Rectal smooth muscle tissue (tissue), 1 donor: Measurements from ENCODE around the gene TADA3.
A peak's percentile ranks its signal among the peaks of the same experiment; 100 is the strongest.

ENCODE experiments used
- H3K27ac ChIP-seq: one replicate; pipeline ENCODE4 v1.7.0; 2013; ENCODE audit warnings: low read depth, low read length, inconsistent platforms
- H3K27me3 ChIP-seq: one replicate; pipeline ENCODE4 v1.7.0; 2013; ENCODE audit warnings: low read length; ENCODE audit not compliant: control insufficient read depth, insufficient read depth
- H3K36me3 ChIP-seq: one replicate; pipeline ENCODE4 v1.7.0; 2013; ENCODE audit warnings: low read length; ENCODE audit not compliant: control insufficient read depth, insufficient read depth
- H3K4me1 ChIP-seq: one replicate; pipeline ENCODE4 v1.7.0; 2013; ENCODE audit warnings: low read length; ENCODE audit not compliant: control insufficient read depth, insufficient read depth
- H3K4me3 ChIP-seq: one replicate; pipeline ENCODE4 v1.7.0; 2013; ENCODE audit warnings: low read length
- H3K9ac ChIP-seq: one replicate; pipeline ENCODE4 v1.7.0; 2013; ENCODE audit warnings: low read length

TADA3 gene

DNA sequence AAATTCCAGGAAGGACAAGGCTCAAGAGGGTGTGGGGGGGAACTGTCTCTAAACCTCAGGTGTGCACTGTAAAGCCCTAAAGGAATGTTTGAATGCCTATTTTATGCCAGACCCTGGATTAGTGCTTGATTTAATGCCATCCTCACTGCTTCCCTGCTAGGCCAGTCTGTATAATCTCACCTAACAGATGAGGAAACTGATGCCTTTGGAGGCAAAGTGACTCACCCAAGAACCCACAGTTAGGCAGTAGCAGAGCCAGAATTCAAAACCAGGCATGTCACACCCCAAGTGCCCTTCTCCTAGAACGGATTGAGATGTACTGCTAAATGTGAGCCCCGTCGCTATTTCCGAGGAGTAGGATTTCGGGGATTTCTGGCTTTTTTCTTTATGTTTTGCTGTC lies 30.4 kb downstream of the TADA3 start:
- peaks cover 40% of the 10 kb centered on the region for H3K36me3 ChIP-seq
- no peak overlapping the region for H3K27ac ChIP-seq
- H3K4me1 ChIP-seq = no peaks in the 10 kb centered on the region
- no peak overlapping the region for H3K4me3 ChIP-seq
- H3K9ac ChIP-seq = no peak overlapping the region
- H3K27me3 ChIP-seq = no peaks in the 10 kb centered on the region

DNA sequence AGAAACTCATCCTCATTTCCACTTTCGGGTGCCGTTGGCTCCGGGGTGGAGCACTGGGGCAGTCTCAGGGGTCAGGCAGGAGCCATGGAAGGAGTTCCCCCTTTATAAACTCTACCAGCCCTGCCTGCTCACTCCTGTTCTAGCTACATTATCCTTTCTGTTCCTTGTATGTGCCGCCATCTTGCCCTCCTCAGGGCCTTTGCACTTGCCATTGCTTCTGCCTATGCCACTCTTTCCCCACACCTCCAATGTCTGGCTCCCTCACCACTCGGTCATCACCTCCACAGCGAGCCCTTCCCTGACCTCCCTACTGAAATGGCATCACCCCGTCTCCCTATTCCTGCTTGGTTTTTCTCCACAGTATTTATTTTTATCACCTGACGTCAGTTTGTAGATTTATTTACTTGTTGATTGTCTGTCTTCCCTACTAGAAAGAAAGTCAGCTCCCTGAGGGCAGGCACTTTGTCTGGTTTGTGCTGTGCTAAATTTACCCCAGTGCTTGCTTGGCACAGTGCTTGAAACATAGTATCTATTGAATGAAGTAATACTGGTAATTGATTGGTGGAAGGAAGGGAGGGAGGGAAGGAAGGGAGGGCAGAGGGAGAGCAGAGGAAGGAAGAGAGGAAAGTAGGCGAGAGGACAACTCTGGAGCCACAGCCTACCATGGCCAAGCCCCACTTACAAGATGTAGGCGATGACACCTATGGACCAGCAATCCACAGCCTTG lies 31.3 kb downstream of the TADA3 start:
- H3K27ac ChIP-seq = no peak overlapping the region
- peaks cover 48% of the 10 kb centered on the region for H3K36me3 ChIP-seq
- H3K27me3 ChIP-seq = no peaks in the 10 kb centered on the region
- no peak overlapping the region for H3K4me3 ChIP-seq
- no peak overlapping the region for H3K9ac ChIP-seq
- no peaks in the 10 kb centered on the region for H3K4me1 ChIP-seq

DNA sequence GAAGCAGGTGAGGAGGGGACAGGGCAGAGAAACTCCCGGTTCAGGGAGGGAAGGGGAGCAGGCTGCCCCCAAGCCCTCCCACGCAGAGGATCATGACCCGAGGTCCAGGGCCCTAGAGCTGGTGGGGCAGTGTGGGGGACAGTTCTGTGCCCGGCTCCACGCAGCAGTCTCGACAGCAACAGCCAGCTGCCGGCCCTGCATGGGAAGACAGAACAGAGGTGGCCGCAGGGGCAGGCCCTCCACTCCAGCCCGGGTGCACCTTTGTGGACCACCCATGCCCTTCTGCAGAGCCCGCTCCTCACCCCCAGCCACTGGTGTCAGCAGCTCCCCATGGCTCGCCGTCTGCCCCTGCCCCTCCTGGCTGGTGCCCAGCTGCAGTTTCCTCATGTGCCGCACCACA lies 34.8 kb downstream of the TADA3 start:
- no peak overlapping the region for H3K27ac ChIP-seq
- no peak overlapping the region for H3K4me3 ChIP-seq
- H3K9ac ChIP-seq = no peak overlapping the region
- no peaks in the 10 kb centered on the region for H3K4me1 ChIP-seq
- H3K27me3 ChIP-seq = no peaks in the 10 kb centered on the region
- H3K36me3 ChIP-seq = peaks cover 42% of the 10 kb centered on the region

DNA sequence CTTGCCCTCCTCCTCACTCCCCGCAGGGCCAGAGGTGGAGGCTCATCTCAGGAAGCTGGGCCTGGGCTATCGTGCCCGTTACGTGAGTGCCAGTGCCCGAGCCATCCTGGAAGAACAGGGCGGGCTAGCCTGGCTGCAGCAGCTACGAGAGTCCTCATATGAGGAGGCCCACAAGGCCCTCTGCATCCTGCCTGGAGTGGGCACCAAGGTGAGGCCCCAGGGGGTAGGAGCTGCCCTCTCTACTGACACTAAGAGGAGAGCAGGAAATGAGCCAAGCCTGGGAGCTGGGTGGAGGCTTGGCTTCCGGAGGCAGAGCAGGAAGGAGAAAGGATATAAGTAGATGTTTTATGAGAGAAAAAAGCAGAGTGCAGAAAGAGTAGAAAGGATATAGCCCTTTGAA lies 37.6 kb downstream of the TADA3 start:
- Histone ChIP-seq H3K27me3 (no peaks in the 10 kb centered on the region), H3K9ac (no peak overlapping the region), H3K36me3 (peaks cover 37% of the 10 kb centered on the region), H3K4me3 (no peak overlapping the region), H3K27ac (no peak overlapping the region), H3K4me1 (peaks cover 9% of the 10 kb centered on the region)

DNA sequence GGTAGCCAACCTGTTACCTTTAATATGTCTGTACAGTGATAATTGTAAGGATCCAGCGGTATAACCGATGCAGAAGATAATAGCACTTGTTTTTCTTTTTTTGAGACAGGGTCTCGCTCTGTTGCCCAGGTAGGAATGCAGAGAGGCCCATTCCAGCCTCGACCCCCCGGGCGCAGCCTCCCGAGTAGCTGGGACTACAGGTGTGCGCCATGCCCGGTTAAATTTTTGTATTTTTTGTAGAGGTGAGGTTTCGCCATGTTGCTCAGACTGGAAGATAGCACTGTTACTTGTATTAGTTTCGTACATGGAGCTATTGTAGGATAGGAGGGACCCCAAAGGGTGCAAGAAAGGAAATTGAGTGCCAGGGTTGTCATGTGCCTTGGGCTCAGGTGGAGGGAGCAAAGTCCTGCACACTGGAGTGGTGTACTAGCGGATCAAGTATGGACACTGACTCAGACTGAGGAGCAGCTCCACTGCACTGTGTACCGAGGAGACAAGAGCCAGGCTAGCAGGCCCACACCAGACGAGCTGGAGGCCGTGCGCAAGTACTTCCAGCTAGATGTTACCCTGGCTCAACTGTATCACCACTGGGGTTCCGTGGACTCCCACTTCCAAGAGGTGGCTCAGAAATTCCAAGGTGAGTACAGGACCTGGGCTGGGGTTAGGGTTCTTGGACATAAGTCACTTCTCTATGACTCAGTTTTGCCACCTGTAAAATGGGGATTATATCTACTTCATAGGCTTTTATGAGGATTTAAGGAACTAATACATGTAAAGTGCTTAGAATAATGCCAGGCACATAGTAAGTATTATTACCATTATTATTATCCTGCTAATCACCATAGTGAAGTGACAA lies 41.5 kb downstream of the TADA3 start:
- H3K27me3 ChIP-seq = no peaks in the 10 kb centered on the region
- peak overlapping the region; percentile 20 for H3K9ac ChIP-seq
- H3K4me3 ChIP-seq = peak overlapping the region; percentile 72
- H3K4me1 ChIP-seq = peaks cover 13% of the 10 kb centered on the region
- peak overlapping the region; percentile 90 for H3K27ac ChIP-seq
- peaks cover 29% of the 10 kb centered on the region for H3K36me3 ChIP-seq

DNA sequence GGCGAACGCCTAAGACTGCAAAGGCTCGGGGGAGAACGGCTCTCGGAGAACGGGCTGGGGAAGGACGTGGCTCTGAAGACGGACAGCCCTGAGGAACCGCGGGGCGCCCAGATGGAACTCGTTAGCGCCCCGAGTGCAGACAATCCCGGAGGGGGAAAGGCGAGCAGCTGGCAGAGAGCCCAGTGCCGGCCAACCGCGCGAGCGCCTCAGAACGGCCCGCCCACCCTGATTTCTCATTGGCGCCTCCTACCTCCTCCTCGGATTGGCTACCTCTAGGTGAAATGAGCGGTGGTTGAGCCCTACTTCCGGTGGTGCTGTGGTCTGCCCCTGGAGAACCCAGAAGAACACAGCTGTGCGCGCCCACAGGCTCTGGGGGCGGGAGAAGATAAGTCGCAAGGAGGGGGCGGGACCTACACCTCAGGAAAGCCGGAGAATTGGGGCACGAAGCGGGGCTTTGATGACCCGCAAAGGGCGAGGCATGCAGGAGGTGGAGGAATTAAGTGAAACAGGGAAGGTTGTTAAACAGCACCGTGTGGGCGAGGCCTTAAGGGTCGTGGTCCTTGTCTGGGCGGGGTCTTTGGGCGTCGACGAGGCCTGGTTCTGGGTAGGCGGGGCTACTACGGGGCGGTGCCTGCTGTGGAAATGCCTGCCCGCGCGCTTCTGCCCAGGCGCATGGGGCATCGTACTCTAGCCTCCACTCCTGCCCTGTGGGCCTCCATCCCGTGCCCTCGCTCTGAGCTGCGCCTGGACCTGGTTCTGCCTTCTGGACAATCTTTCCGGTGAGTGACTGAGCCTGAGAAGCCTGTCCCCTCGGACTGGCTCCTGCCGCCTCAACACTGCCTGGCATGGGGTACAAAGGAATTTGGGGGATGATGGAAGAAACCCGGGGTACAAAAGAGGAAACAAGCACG lies 42.4 kb downstream of the TADA3 start, which contains the start of gene OGG1:
Gene OGG1 (plus strand): TSS at position 308 of the 911 bp plus-strand sequence. CDS start 335 bp downstream, at position 643.
- Histone ChIP-seq H3K36me3 (peaks cover 38% of the 10 kb centered on the region), H3K27ac (peak within 1 kb of the TSS; percentile 91), H3K9ac (peak within 1 kb of the TSS; percentile 73)

DNA sequence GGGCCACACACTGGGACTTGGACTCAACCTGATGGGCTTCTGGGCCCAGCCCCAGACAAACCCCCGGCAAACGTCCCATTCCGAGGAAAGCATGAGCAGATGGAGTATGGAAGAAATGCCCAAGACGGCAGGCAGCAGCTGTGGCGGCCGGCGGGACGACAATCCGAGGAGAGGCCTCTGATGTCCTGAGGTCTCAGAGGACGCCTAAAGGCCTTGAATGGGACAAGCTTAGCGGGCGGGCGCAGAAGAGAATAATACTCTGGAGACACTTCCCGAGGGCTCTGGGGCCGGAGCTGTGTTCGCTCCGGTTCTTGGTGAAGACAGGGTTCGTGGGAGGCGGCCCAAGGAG lies 43.0 kb downstream of the TADA3 start:
- Histone ChIP-seq H3K9ac (peak overlapping the region; percentile 73), H3K4me1 (peaks cover 13% of the 10 kb centered on the region), H3K27me3 (no peaks in the 10 kb centered on the region), H3K27ac (peak overlapping the region; percentile 91), H3K4me3 (peak overlapping the region; percentile 83), H3K36me3 (peaks cover 36% of the 10 kb centered on the region)

More for the DNA sequence above, 42.4 kb downstream of the TADA3 start, which contains the start of gene OGG1:
- no peaks in the 10 kb centered on the region for H3K27me3 ChIP-seq
- peaks cover 13% of the 10 kb centered on the region for H3K4me1 ChIP-seq
- peak within 1 kb of the TSS; percentile 83 for H3K4me3 ChIP-seq

DNA sequence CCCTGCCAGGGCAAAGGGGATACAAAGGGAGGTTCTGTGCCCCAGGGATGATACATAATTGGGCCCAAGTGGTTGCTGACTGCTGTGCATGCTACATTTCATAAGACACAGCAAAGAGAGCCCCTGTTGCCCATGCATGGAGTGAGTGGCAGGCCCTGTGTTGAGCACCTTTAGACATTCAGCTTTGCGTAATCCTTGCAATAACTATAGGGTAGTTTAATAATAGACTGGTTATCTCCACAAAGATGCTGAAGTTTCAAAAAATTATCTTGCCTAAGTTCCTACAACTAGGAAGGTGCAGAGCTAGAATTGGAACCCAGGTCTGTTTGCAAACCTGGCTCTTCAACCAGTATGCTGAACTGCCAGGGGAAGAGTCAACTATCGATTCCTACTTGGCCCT lies 44.2 kb downstream of the TADA3 start:
- Histone ChIP-seq H3K27me3 (no peaks in the 10 kb centered on the region), H3K36me3 (peaks cover 46% of the 10 kb centered on the region), H3K4me1 (peaks cover 13% of the 10 kb centered on the region), H3K9ac (no peak overlapping the region), H3K4me3 (no peak overlapping the region), H3K27ac (no peak overlapping the region)

DNA sequence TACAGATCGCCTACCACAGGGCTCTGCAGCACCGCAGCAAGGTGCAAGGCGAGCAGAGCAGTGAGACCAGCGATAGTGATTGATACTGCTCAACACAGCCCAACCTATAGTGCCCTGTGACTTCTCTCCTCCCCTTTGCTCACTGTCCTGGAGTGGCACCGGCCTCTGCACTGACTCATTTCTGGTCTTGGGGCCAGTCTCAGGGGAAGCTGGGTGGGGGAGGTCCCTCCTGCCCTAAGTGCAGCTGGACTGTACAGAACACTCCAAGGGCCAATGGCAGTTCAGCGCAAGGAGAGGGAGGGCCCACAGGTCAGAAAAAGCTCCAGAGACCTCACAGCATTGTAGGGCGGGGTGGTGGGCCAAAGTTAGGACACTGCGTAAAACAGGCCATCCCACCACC lies 45.0 kb downstream of the TADA3 start:
- no peak overlapping the region for H3K4me3 ChIP-seq
- no peaks in the 10 kb centered on the region for H3K27me3 ChIP-seq
- no peak overlapping the region for H3K27ac ChIP-seq
- H3K36me3 ChIP-seq = peaks cover 54% of the 10 kb centered on the region
- H3K9ac ChIP-seq = no peak overlapping the region
- peaks cover 13% of the 10 kb centered on the region for H3K4me1 ChIP-seq

DNA sequence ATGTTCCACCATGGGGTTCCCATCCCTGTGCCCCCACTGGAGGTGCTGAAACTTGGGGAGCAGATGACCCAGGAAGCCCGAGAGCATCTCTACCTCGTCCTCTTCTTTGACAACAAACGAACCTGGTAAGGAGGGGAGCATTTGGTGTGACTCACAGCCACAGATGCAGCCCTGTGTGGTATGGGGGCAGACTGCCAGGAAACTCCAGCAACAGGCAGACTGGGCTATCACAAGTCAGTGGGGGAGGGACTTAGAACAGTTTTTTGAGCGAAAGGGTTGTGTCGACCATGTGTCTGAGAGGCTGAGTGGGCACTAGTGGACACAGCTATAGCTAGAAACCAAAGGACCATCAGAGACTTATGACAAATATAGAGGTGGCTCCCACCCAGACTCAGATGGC lies 45.9 kb downstream of the TADA3 start:
- Histone ChIP-seq H3K4me3 (no peak overlapping the region), H3K27me3 (no peaks in the 10 kb centered on the region), H3K36me3 (peaks cover 54% of the 10 kb centered on the region), H3K4me1 (peaks cover 11% of the 10 kb centered on the region), H3K27ac (no peak overlapping the region), H3K9ac (no peak overlapping the region)

DNA sequence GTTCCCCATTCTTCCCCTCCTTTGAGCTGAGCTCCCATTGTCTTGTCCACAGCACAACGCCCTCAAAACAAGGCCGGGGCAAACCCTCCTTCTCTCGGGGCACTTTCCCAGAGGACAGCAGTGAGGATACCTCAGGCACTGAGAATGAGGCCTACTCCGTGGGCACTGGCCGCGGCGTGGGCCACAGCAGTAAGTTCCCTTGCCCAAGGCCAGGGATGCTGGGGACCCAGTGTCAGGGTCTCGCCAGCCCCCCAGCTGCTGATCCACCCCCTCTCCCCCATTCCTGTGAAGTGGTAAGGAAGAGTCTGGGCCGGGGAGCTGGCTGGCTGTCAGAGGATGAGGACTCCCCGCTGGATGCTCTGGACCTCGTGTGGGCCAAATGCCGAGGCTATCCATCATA lies 46.8 kb downstream of the TADA3 start:
- H3K36me3 ChIP-seq = peaks cover 61% of the 10 kb centered on the region
- no peak overlapping the region for H3K9ac ChIP-seq
- H3K4me3 ChIP-seq = no peak overlapping the region
- H3K27me3 ChIP-seq = no peaks in the 10 kb centered on the region
- no peak overlapping the region for H3K27ac ChIP-seq
- peaks cover 3% of the 10 kb centered on the region for H3K4me1 ChIP-seq

DNA sequence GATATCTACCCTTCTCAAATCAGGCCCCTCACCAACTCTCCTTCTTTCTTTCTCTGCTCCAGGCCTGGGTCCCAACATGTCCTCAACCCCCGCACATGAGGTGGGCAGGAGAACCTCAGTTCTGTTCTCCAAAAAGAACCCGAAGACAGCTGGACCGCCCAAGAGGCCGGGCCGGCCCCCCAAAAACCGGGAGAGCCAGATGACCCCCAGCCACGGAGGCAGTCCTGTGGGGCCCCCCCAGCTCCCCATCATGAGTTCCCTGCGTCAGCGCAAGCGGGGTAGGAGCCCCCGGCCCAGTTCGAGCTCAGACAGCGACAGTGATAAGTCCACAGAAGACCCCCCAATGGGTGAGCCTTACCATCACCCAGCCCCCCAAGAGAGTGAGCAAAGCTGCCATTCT lies 48.1 kb downstream of the TADA3 start:
- Histone ChIP-seq H3K27me3 (no peaks in the 10 kb centered on the region), H3K4me3 (no peak overlapping the region), H3K36me3 (peaks cover 70% of the 10 kb centered on the region), H3K9ac (no peak overlapping the region), H3K4me1 (peaks cover 3% of the 10 kb centered on the region), H3K27ac (no peak overlapping the region)
